ENCODE results near the gene USP20. TPM values are rescaled to one million over a fixed set of nuclear protein-coding genes. Genes with fewer than 3 reads are reported as not detected.

USP20 gene
- total RNA-seq, 2 donors from 2014 or later, result 24.4 to 25.8 TPM

- Histone ChIP-seq H3K4me3 (ENCODE audit: low read length) (no peak overlapping the region), H3K9me3 (ENCODE audit: control insufficient read depth, low read length) (no peaks in the 10 kb centered on the region), H3K36me3 (ENCODE audit: control insufficient read depth, insufficient read depth, low read length) (peaks cover 60% of the 10 kb centered on the region), H3K9ac (ENCODE audit: extremely low read depth, low read length, poor library complexity, severe bottlenecking) (no peak overlapping the region), H3K27me3 (ENCODE audit: control insufficient read depth, insufficient read depth, low read length, poor library complexity, severe bottlenecking) (no peaks in the 10 kb centered on the region), H3K27ac (ENCODE audit: low read depth, low read length) (no peak overlapping the region), H3K4me1 (ENCODE audit: control insufficient read depth, insufficient read depth, low read length) (no peaks in the 10 kb centered on the region)
- peaks cover 2% of the 10 kb centered on the region for H3K27me3 Mint-ChIP-seq (ENCODE audit: insufficient read depth)
- TF ChIP-seq CTCF (conservative IDR thresholded peaks at IDR 0.05), result no peak
- H3K27ac Mint-ChIP-seq, result no peak overlapping the region
- no peak for DNase-seq
- H3K4me1 Mint-ChIP-seq, result no peaks in the 10 kb centered on the region
- H3K9me3 Mint-ChIP-seq, result no peaks in the 10 kb centered on the region
- H3K4me3 Mint-ChIP-seq, result no peak overlapping the region
- WGBS, 2 experiments (ENCODE audit: insufficient coverage in 1 of 2, insufficient read length in 1 of 2), result 92 to 93% methylated on average over 12 to 17 of the region's 17 CpGs
- H3K36me3 Mint-ChIP-seq (ENCODE audit: low read depth), result peaks cover 75% of the 10 kb centered on the region
Measured at GRCh38 chr9:129814432-129815223, 20.6 kb upstream of the USP20 start.

GRCh38 chr9:129815278-129815677 is 20.0 kb upstream of the USP20 start:
- H3K9me3 Mint-ChIP-seq, result no peaks in the 10 kb centered on the region
- no peaks in the 10 kb centered on the region for H3K9me3 ChIP-seq (ENCODE audit: control insufficient read depth, low read length)
- no peaks in the 10 kb centered on the region for H3K27me3 ChIP-seq (ENCODE audit: control insufficient read depth, insufficient read depth, low read length, poor library complexity, severe bottlenecking)
- H3K4me1 ChIP-seq (ENCODE audit: control insufficient read depth, insufficient read depth, low read length), result no peaks in the 10 kb centered on the region
- no peak overlapping the region for H3K9ac ChIP-seq (ENCODE audit: extremely low read depth, low read length, poor library complexity, severe bottlenecking)
- no peak for DNase-seq
- WGBS, 2 experiments (ENCODE audit: insufficient coverage in 1 of 2, insufficient read length in 1 of 2), result 92 to 96% methylated on average over 11 of the region's 11 CpGs
- peaks cover 75% of the 10 kb centered on the region for H3K36me3 Mint-ChIP-seq (ENCODE audit: low read depth)
- H3K27ac Mint-ChIP-seq, result no peak overlapping the region
- H3K4me3 Mint-ChIP-seq, result no peak overlapping the region
- H3K27me3 Mint-ChIP-seq (ENCODE audit: insufficient read depth), result no peaks in the 10 kb centered on the region
- peaks cover 63% of the 10 kb centered on the region for H3K36me3 ChIP-seq (ENCODE audit: control insufficient read depth, insufficient read depth, low read length)
- no peak overlapping the region for H3K4me3 ChIP-seq (ENCODE audit: low read length)
- TF ChIP-seq CTCF (conservative IDR thresholded peaks at IDR 0.05), result no peak
- no peaks in the 10 kb centered on the region for H3K4me1 Mint-ChIP-seq
- H3K27ac ChIP-seq (ENCODE audit: low read depth, low read length), result no peak overlapping the region

- peaks cover 78% of the 10 kb centered on the region for H3K36me3 ChIP-seq (ENCODE audit: control insufficient read depth, insufficient read depth, low read length)
- H3K27me3 ChIP-seq (ENCODE audit: control insufficient read depth, insufficient read depth, low read length, poor library complexity, severe bottlenecking), result no peaks in the 10 kb centered on the region
- no peaks in the 10 kb centered on the region for H3K27me3 Mint-ChIP-seq (ENCODE audit: insufficient read depth)
- H3K27ac ChIP-seq (ENCODE audit: low read depth, low read length), result no peak overlapping the region
- H3K4me3 Mint-ChIP-seq, result no peak overlapping the region
- no peaks in the 10 kb centered on the region for H3K9me3 Mint-ChIP-seq
- no peak for TF ChIP-seq CTCF (conservative IDR thresholded peaks at IDR 0.05)
- no peaks in the 10 kb centered on the region for H3K4me1 Mint-ChIP-seq
- H3K9me3 ChIP-seq (ENCODE audit: control insufficient read depth, low read length), result no peaks in the 10 kb centered on the region
- H3K27ac Mint-ChIP-seq, result no peak overlapping the region
- H3K4me3 ChIP-seq (ENCODE audit: low read length), result no peak overlapping the region
- no peak for DNase-seq
- no peaks in the 10 kb centered on the region for H3K4me1 ChIP-seq (ENCODE audit: control insufficient read depth, insufficient read depth, low read length)
- H3K9ac ChIP-seq (ENCODE audit: extremely low read depth, low read length, poor library complexity, severe bottlenecking), result no peak overlapping the region
- peaks cover 71% of the 10 kb centered on the region for H3K36me3 Mint-ChIP-seq (ENCODE audit: low read depth)
- WGBS, 2 experiments (ENCODE audit: insufficient coverage in 1 of 2, insufficient read length in 1 of 2), result 90 to 92% methylated on average over 13 to 14 of the region's 14 CpGs
Measured at GRCh38 chr9:129816501-129817435, 18.5 kb upstream of the USP20 start.
